Measurements from ENCODE around the gene CCDC102B.

DNA sequence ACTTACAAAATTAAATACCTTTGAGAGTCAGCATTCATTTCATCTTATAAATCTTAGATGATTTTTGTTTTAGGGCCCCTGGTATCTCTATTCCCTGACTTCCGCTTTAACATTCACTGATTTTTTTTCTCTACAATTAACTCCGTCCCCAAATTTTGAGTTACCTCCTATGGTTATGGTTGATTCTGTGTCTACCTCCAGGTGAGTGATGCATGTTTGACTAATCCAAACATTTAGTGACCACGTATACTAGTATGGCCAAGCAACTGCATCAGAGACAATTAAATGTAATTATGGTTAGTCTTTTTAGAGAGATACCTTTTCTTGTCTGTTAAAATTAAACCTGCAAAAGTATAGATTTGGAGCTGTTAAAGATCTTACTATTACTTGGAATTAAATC lies 120.3 kb downstream of the CCDC102B start:
- TF ChIP-seq CTCF (IDR thresholded peaks at IDR 0.05): no peak
- TF ChIP-seq POLR2A (IDR thresholded peaks at IDR 0.05): no peak

Data from right lobe of liver (tissue), 4 donors.